K562 (cell line): ENCODE results near the gene UBXN1. TPM values are rescaled to one million over a fixed set of nuclear protein-coding genes. Genes with fewer than 3 reads are reported as not detected.

Experiments
- ATAC-seq: fragments of 200-7000 bp; cut with Tn5 transposase; 3 replicates; pipeline ENCODE4 v1.9.1; 2020; ENCODE audit warnings: moderate library complexity
- BruUV-seq: library from RNA; stranded (reverse); fragments of 400-500 nt; replicated peaks from 2 replicates; lab custom pipeline; 2021; lab: Mats Ljungman, UMichigan
- CTCF ChIA-PET: fragments of 300-600 bp; formaldehyde crosslinking; extraction: SDS; loops from one replicate; lab custom pipeline; 2021; ENCODE audit warnings: low intra/inter-chr PET ratio; lab: Yijun Ruan, JAX
- POLR2A ChIA-PET: fragments of 300-600, 350-650 bp; sonication (Branson Sonifier 250); formaldehyde crosslinking; extraction: SDS; loops from one replicate; lab custom pipeline; 2021; ENCODE audit warnings: antibody characterized with exemption, inconsistent platforms; lab: Yijun Ruan, JAX
- DNase-seq, 4 experiments: peaks; one replicate each; pipeline versions ENCODE4 v3.0.0 to v3.0.0-alpha.2; 2011 to 2018; ENCODE audit warnings: low spot score in 3 of 4, mixed read lengths in 3 of 4; ENCODE audit errors: extremely low read depth in 1 of 4
- FAIRE-seq: peaks from 2 replicates; lab custom pipeline; 2011; peaks lifted over from hg19 to GRCh38; lab: Jason Lieb, UNC
- H2AFZ ChIP-seq: 2 replicates; pipeline ENCODE4 v1.6.0; 2011; ENCODE audit warnings: low read depth, low read length, control low read depth, inconsistent platforms
- H3K27ac ChIP-seq: fragments of 200-600 bp; 3 replicates; pipeline ENCODE4 v1.8.0; 2011; ENCODE audit warnings: low read depth, mild to moderate bottlenecking, control low read depth, inconsistent platforms, low read length, moderate library complexity, mixed read lengths; ENCODE audit errors: extremely low read depth
- H3K27me3 ChIP-seq, 2 experiments: fragments of 300-600 bp in 1 of 2; 2 replicates in 1 of 2; 3 replicates in 1 of 2; pipeline versions ENCODE4 v1.6.0 to v1.8.0; 2011; ENCODE audit warnings: inconsistent platforms in 2 of 2, low read length in 2 of 2, mild to moderate bottlenecking in 1 of 2, mixed read lengths in 1 of 2, moderate library complexity in 1 of 2; ENCODE audit not compliant: control insufficient read depth in 2 of 2, insufficient read depth in 2 of 2
- H3K36me3 ChIP-seq: fragments of 300-600 bp; 3 replicates; pipeline ENCODE4 v1.8.0; 2011; ENCODE audit warnings: mild to moderate bottlenecking, low read length, inconsistent platforms; ENCODE audit not compliant: control insufficient read depth, insufficient read depth
- H3K4me1 ChIP-seq, 2 experiments: fragments of 200-600 bp in 1 of 2; replicated peaks in 1 of 2; 2 replicates in 1 of 2; 3 replicates in 1 of 2; pipeline versions ENCODE4 v1.5.1 to v1.8.0; 2011; ENCODE audit warnings: inconsistent platforms in 2 of 2, low read length in 2 of 2, mild to moderate bottlenecking in 1 of 2, mixed read lengths in 1 of 2, moderate library complexity in 1 of 2; ENCODE audit not compliant: control insufficient read depth in 2 of 2, insufficient read depth in 2 of 2
- H3K4me2 ChIP-seq: 2 replicates; pipeline ENCODE4 v1.6.1; 2011; ENCODE audit warnings: low read length, control low read depth, inconsistent platforms, mixed read lengths; ENCODE audit not compliant: insufficient read depth
- H3K4me3 ChIP-seq: fragments of 200-600 bp; sonication (generic), shearing (Covaris generic); 2 replicates; pipeline ENCODE4 v1.5.1; 2016; ENCODE audit warnings: control low read depth, inconsistent platforms
- H3K79me2 ChIP-seq: fragments of 200-600 bp; 3 replicates; pipeline ENCODE4 v1.8.0; 2011; ENCODE audit warnings: low read length, inconsistent platforms; ENCODE audit not compliant: control insufficient read depth, insufficient read depth
- H3K9ac ChIP-seq, 2 experiments: 2 replicates each; pipeline versions ENCODE4 v1.6.0 to v1.6.1; 2011; ENCODE audit warnings: low read depth in 2 of 2, low read length in 2 of 2, control low read depth in 1 of 2, inconsistent platforms in 1 of 2, mild to moderate bottlenecking in 1 of 2, mixed read lengths in 1 of 2; ENCODE audit not compliant: insufficient read depth in 1 of 2
- H3K9me1 ChIP-seq: one replicate; pipeline ENCODE4 v1.6.0; 2011; ENCODE audit warnings: inconsistent platforms, mild to moderate bottlenecking, low read length, moderate library complexity; ENCODE audit not compliant: control insufficient read depth, insufficient read depth
- H3K9me3 ChIP-seq: replicated peaks from 2 replicates; pipeline ENCODE4 v1.5.1; 2011; ENCODE audit warnings: low read depth, low read length, inconsistent platforms; ENCODE audit not compliant: control insufficient read depth, insufficient read depth
- H4K20me1 ChIP-seq: replicated peaks from 2 replicates; pipeline ENCODE4 v1.6.1; 2011; ENCODE audit warnings: low read length, inconsistent platforms, mixed read lengths; ENCODE audit not compliant: control insufficient read depth, insufficient read depth
- BRD9 ChIP-seq: fragments of 450-650 bp; IDR thresholded peaks from 2 replicates; pipeline ENCODE4 v1.6.1; 2018; ENCODE audit warnings: low read depth; ENCODE audit not compliant: partially characterized antibody
- HDAC2 ChIP-seq: fragments of 450-650 bp; IDR thresholded peaks from 2 replicates; pipeline ENCODE4 v1.6.1; 2016; ENCODE audit warnings: mild to moderate bottlenecking
- MTA3 ChIP-seq: fragments of 450-650 bp; formaldehyde crosslinking; IDR thresholded peaks from 2 replicates; pipeline ENCODE4 v1.6.1; 2017; ENCODE audit warnings: mild to moderate bottlenecking, borderline replicate concordance
- PKNOX1 ChIP-seq: fragments of 450-650 bp; IDR thresholded peaks from 2 replicates; pipeline ENCODE4 v1.6.1; 2016
- TAF7 ChIP-seq: fragments of 450-650 bp; IDR thresholded peaks from 2 replicates; pipeline ENCODE4 v1.6.1; 2016; ENCODE audit warnings: missing genetic modification characterization, missing compliant biosample characterization
- TCF15 ChIP-seq: fragments of 250-450 bp; sonication (Bioruptor Pico); IDR thresholded peaks from 2 replicates; pipeline ENCODE4 v1.8.0; 2022; ENCODE audit warnings: moderate library complexity, mild to moderate bottlenecking, inconsistent platforms
- ZFX ChIP-seq: sonication (generic); formaldehyde crosslinking; IDR thresholded peaks from 2 replicates; pipeline ENCODE4 v1.8.0; 2022; ENCODE audit warnings: mild to moderate bottlenecking, missing genetic modification reagents, moderate library complexity
- ZNF518B ChIP-seq: fragments of 250-450 bp; sonication (Bioruptor Pico); IDR thresholded peaks from 2 replicates; pipeline ENCODE4 v1.5.0; 2021; ENCODE audit warnings: mild to moderate bottlenecking, moderate library complexity
- ZNF699 ChIP-seq: fragments of 250-450 bp; sonication (Bioruptor Pico); IDR thresholded peaks from 2 replicates; pipeline ENCODE4 v1.8.0; 2021; ENCODE audit warnings: mild to moderate bottlenecking, moderate library complexity; ENCODE audit not compliant: insufficient replicate concordance
- ZNF766 ChIP-seq: fragments of 200-800 bp; sonication (Bioruptor generic); conservative IDR thresholded peaks from 2 replicates; pipeline ENCODE4 v1.6.1; 2016; ENCODE audit warnings: missing genetic modification characterization, missing compliant biosample characterization
- WGBS: fragments of 100-300 bp; shearing (Covaris generic); methylation state at CpG from one replicate; pipeline ENCODE4 v1.1.6; 2016; ENCODE audit warnings: low coverage, mixed read lengths; ENCODE audit not compliant: insufficient coverage; ENCODE audit errors: missing lambda C conversion rate; 5-methylcytosine and 5-hydroxymethylcytosine counted together
- in situ Hi-C: fragments of 300-500 bp; cut with MboI; formaldehyde crosslinking; loops from 4 replicates; pipeline ENCODE4 v1.15.0; 2018; ENCODE audit warnings: inconsistent platforms, mixed read lengths
- intact Hi-C: fragments of 100-400 bp; cut with micrococcal nuclease; formaldehyde crosslinking; loops from 2 replicates; pipeline ENCODE4 v1.14.2; 2022
- polyA plus RNA-seq, 8 experiments: library from polyadenylated mRNA; depleted of rRNA in 4 of 8; stranded (reverse) in 5 of 8; unstranded in 3 of 8; fragments of >200 nt; fragmentation: Nextera tagmentation in 2 of 8; fragmentation: Illumina TruSeq in 1 of 8; extraction: Ambion mirVana in 2 of 8; extraction: Trizol in 1 of 8; gene quantifications; 2 replicates each; pipeline versions ENCODE4 v1.2.1 to v1.2.3, GENCODE V29; 2011 to 2014; ENCODE audit warnings: inconsistent platforms in 1 of 8, missing spikeins in 1 of 8
- total RNA-seq, 7 experiments: library from RNA; depleted of rRNA in 6 of 7; stranded (reverse); fragments of >200 nt in 6 of 7; fragmentation: Illumina TruSeq in 2 of 7; extraction: Trizol in 2 of 7; gene quantifications; 2 replicates each; pipeline versions ENCODE4 v1.2.1 to v1.2.3, GENCODE V29; 2011 to 2021; ENCODE audit warnings: low replicate concordance in 1 of 7

The UBXN1 gene
- total and polyA plus RNA-seq, 9 of the 15 experiments (the other 6 are each of a cell fraction or from before 2014, with no cell fraction given), result 4.8 to 263 (median 99.7) TPM

GRCh38 chr11:62671608-62672389 lies 7.1 kb downstream of the UBXN1 start, which contains the start of the genes LBHD1 and UQCC3 (continued):
- no peak for TF ChIP-seq PKNOX1

GRCh38 chr11:62671236-62671607 lies 7.7 kb downstream of the UBXN1 start:
- in situ Hi-C loops, result no loop called here
- peak overlapping the region; percentile 94 for H3K27ac ChIP-seq
- peaks cover 33 to 59% of the 10 kb centered on the region in 2 experiments; a peak in 4 of 5 replicates for H3K4me1 ChIP-seq
- no peaks in the 10 kb centered on the region for H3K9me3 ChIP-seq
- H3K36me3 ChIP-seq, result peaks cover 59% of the 10 kb centered on the region
- no TSS peak for BruUV-seq
- H2AFZ ChIP-seq, result peak overlapping the region; percentile 77
- peak overlapping the region; percentile 94 to 100 for H3K9ac ChIP-seq
- intact Hi-C loops, result loop anchor here (5.0 kb wide), 1 partner anchor 69 kb away; the partner anchor contains the start of gene MTA2
- H3K79me2 ChIP-seq, result peaks cover 83% of the 10 kb centered on the region
- FAIRE-seq (no peak), ATAC-seq (peak; percentile 12), DNase-seq (no peak)
- POLR2A ChIA-PET, result interaction anchor here (0.5 to 8.8 kb wide), 25 partner anchors 8 to 1514 kb away, joined by 3 to 83 read pairs (median 5); partner anchors contain the start of genes B3GAT3, EEF1G, GANAB and HNRNPUL2
- no peaks in the 10 kb centered on the region for H3K9me1 ChIP-seq
- H4K20me1 ChIP-seq, result peaks cover 4% of the 10 kb centered on the region; the same call in 1 of the 2 replicates
- peak overlapping the region; percentile 91 for H3K4me3 ChIP-seq
- CTCF ChIA-PET, result no interaction called here
- WGBS, result 0% methylated on average over 17 of the region's 17 CpGs
- peak overlapping the region; percentile 86 for H3K4me2 ChIP-seq
- H3K27me3 ChIP-seq, result no peaks in the 10 kb centered on the region
- TF ChIP-seq ZFX (CRISPR knock-in tag) (peak; percentile 87), HDAC2 (0 out of 2 replicates have a peak, but pooled peaks have one; percentile 21), TAF7 (tag) (peak; percentile 80), ZNF766 (CRISPR knock-in tag) (peak; percentile 78), BRD9 (peak; percentile 60), MTA3 (no peak), ZNF699 (no peak), ZNF518B (CRISPR knock-in tag) (no peak), TCF15 (CRISPR knock-in tag) (no peak)
